Neural cell (in vitro differentiated cells): Measurements from ENCODE around the gene CCDC69. TPM values are rescaled to one million over a fixed set of nuclear protein-coding genes. Genes with fewer than 3 reads are reported as not detected.

Experiments used
- H2AFZ ChIP-seq: fragments of 200-600, 300-800 bp; sonication (generic), shearing (Covaris generic); 2 replicates; pipeline ENCODE4 v1.6.0; 2014; ENCODE audit warnings: low read depth, mild to moderate bottlenecking, antibody characterized with exemption, low read length, moderate library complexity
- H3F3A ChIP-seq: fragments of 200-600 bp; shearing (Covaris generic); 2 replicates; pipeline ENCODE4 v1.6.1; 2016; ENCODE audit warnings: mild to moderate bottlenecking, moderate library complexity, mixed read lengths, antibody characterized with exemption, low read length; ENCODE audit not compliant: insufficient read depth, poor library complexity, severe bottlenecking
- H3K27ac ChIP-seq: fragments of 200-600, 300-800 bp; sonication (generic), shearing (Covaris generic); 2 replicates; pipeline ENCODE4 v1.5.1; 2014; ENCODE audit warnings: mild to moderate bottlenecking, low read length, moderate library complexity
- H3K27me3 ChIP-seq: fragments of 300-800, 200-600 bp; sonication (generic), shearing (Covaris generic); 2 replicates; pipeline ENCODE4 v1.6.0; 2014; ENCODE audit warnings: mild to moderate bottlenecking, low read depth, low read length, moderate library complexity; ENCODE audit not compliant: insufficient read depth
- H3K36me3 ChIP-seq: fragments of 300-800, 200-600 bp; sonication (generic), shearing (Covaris generic); 2 replicates; pipeline ENCODE4 v1.5.1; 2014; ENCODE audit warnings: mild to moderate bottlenecking, antibody characterized with exemption, low read length, moderate library complexity; ENCODE audit not compliant: insufficient read depth
- H3K4me2 ChIP-seq: fragments of 300-800, 200-600 bp; sonication (generic), shearing (Covaris generic); 2 replicates; pipeline ENCODE4 v1.6.0; 2014; ENCODE audit warnings: mild to moderate bottlenecking, low read length
- H3K4me3 ChIP-seq: fragments of 300-800, 200-600 bp; sonication (generic), shearing (Covaris generic); 2 replicates; pipeline ENCODE4 v1.5.1; 2014; ENCODE audit warnings: mild to moderate bottlenecking, low read length, moderate library complexity
- H3K79me2 ChIP-seq: fragments of 200-600 bp; shearing (Covaris generic); replicated peaks from 2 replicates; pipeline ENCODE4 v1.6.0; 2014; ENCODE audit warnings: mild to moderate bottlenecking, low read length, moderate library complexity; ENCODE audit not compliant: insufficient read depth
- H3K9ac ChIP-seq: fragments of 300-800, 200-600 bp; sonication (generic), shearing (Covaris generic); 2 replicates; pipeline ENCODE4 v1.6.1; 2016; ENCODE audit warnings: mild to moderate bottlenecking, low read length, mixed read lengths
- H3K9me2 ChIP-seq: fragments of 200-600 bp; shearing (Covaris generic); 2 replicates; pipeline ENCODE4 v1.6.1; 2016; ENCODE audit warnings: mild to moderate bottlenecking, low read length, mixed read lengths; ENCODE audit not compliant: insufficient read depth
- H3K9me3 ChIP-seq: fragments of 200-600, 300-800 bp; sonication (generic), shearing (Covaris generic); 2 replicates; pipeline ENCODE4 v1.6.1; 2016; ENCODE audit warnings: mild to moderate bottlenecking, mixed run types, low read length, moderate library complexity, mixed read lengths
- H4K20me1 ChIP-seq: fragments of 200-600 bp; shearing (Covaris generic); 2 replicates; pipeline ENCODE4 v1.6.1; 2016; ENCODE audit warnings: mild to moderate bottlenecking, mixed run types; ENCODE audit not compliant: insufficient read depth
- CTCF ChIP-seq: fragments of 450-650 bp; IDR thresholded peaks from 2 replicates; pipeline ENCODE4 v1.5.1; 2014; ENCODE audit warnings: antibody characterized with exemption, mild to moderate bottlenecking, moderate library complexity; ENCODE audit not compliant: poor library complexity, severe bottlenecking
- EP300 ChIP-seq: fragments of 450-650 bp; conservative IDR thresholded peaks from 2 replicates; pipeline ENCODE4 v1.6.1; 2014; ENCODE audit warnings: antibody characterized with exemption, mild to moderate bottlenecking, moderate library complexity; ENCODE audit not compliant: poor library complexity, severe bottlenecking
- EZH2 ChIP-seq: fragments of 200-600, 300-800 bp; shearing (Covaris generic), sonication (generic); IDR thresholded peaks from 2 replicates; pipeline ENCODE4 v1.6.1; 2014; ENCODE audit warnings: antibody characterized with exemption, low read length, borderline replicate concordance, mild to moderate bottlenecking; ENCODE audit not compliant: insufficient read depth, poor library complexity, severe bottlenecking
- MXI1 ChIP-seq: fragments of 450-650 bp; conservative IDR thresholded peaks from 2 replicates; pipeline ENCODE4 v1.6.1; 2014; ENCODE audit warnings: antibody characterized with exemption, mild to moderate bottlenecking; ENCODE audit not compliant: poor library complexity, severe bottlenecking
- POLR2AphosphoS5 ChIP-seq: IDR thresholded peaks from 2 replicates; pipeline ENCODE4 v1.6.1; 2012
- RAD21 ChIP-seq: fragments of 450-650 bp; conservative IDR thresholded peaks from 2 replicates; pipeline ENCODE4 v1.6.1; 2014; ENCODE audit warnings: antibody characterized with exemption, mild to moderate bottlenecking, moderate library complexity
- REST ChIP-seq: IDR thresholded peaks from 2 replicates; pipeline ENCODE4 v1.6.1; 2012; ENCODE audit warnings: borderline replicate concordance
- SMC3 ChIP-seq: fragments of 450-650 bp; conservative IDR thresholded peaks from 2 replicates; pipeline ENCODE4 v1.6.1; 2014; ENCODE audit warnings: antibody characterized with exemption, mild to moderate bottlenecking, moderate library complexity; ENCODE audit not compliant: poor library complexity
- TAF1 ChIP-seq: IDR thresholded peaks from 2 replicates; pipeline ENCODE4 v1.6.1; 2012; ENCODE audit warnings: low read depth
- polyA plus RNA-seq: library from polyadenylated mRNA; depleted of rRNA; stranded (reverse); fragments of >200 nt; gene quantifications from 2 replicates; pipeline ENCODE4 v1.2.3, GENCODE V29; 2014

Gene CCDC69
- polyA plus RNA-seq, 1 donor from 2014 or later: not detected

GRCh38 chr5:151146061-151146460 lies 77.8 kb downstream of the CCDC69 start:
- TF ChIP-seq CTCF (no peak), MXI1 (no peak), RAD21 (no peak), SMC3 (no peak), POLR2AphosphoS5 (no peak), REST (no peak), EZH2 (no peak), EP300 (no peak), TAF1 (no peak)
- Histone ChIP-seq H3K36me3 (peaks cover 4% of the 10 kb centered on the region), H3K27ac (no peak overlapping the region), H3K9ac (no peak overlapping the region), H3K4me2 (no peak overlapping the region), H2AFZ (no peak overlapping the region), H3K9me3 (no peaks in the 10 kb centered on the region), H3K79me2 (peaks cover 8% of the 10 kb centered on the region), H3K4me3 (no peak overlapping the region), H3F3A (peaks cover 6% of the 10 kb centered on the region), H4K20me1 (no peaks in the 10 kb centered on the region), H3K9me2 (no peaks in the 10 kb centered on the region), H3K27me3 (no peaks in the 10 kb centered on the region)

GRCh38 chr5:151144922-151145321 lies 79.0 kb downstream of the CCDC69 start:
- H3K9me2 ChIP-seq: no peaks in the 10 kb centered on the region
- no peak overlapping the region for H3K9ac ChIP-seq
- no peaks in the 10 kb centered on the region for H3K9me3 ChIP-seq
- no peak overlapping the region for H2AFZ ChIP-seq
- H3K27me3 ChIP-seq: no peaks in the 10 kb centered on the region
- peaks cover 4% of the 10 kb centered on the region for H3K36me3 ChIP-seq
- TF ChIP-seq RAD21 (no peak), EZH2 (no peak), REST (no peak), TAF1 (no peak), MXI1 (no peak), SMC3 (no peak), POLR2AphosphoS5 (no peak), CTCF (no peak), EP300 (no peak)
- no peaks in the 10 kb centered on the region for H3F3A ChIP-seq
- peaks cover 8% of the 10 kb centered on the region for H3K79me2 ChIP-seq
- no peak overlapping the region for H3K4me2 ChIP-seq
- no peaks in the 10 kb centered on the region for H4K20me1 ChIP-seq
- H3K4me3 ChIP-seq: no peak overlapping the region
- no peak overlapping the region for H3K27ac ChIP-seq
